Measurements from ENCODE around the gene PTGR2.
"Not testable (repeated sequence)": the region's sequence is repeated elsewhere in the genome, so short reads cannot be mapped to it uniquely, and the experiment has no call there.

The PTGR2 gene

GRCh38 chr14:73887694-73888459 is 36.2 kb downstream of the PTGR2 start:
- DNase-seq = no peak

GRCh38 chr14:73888460-73888725 is 36.8 kb downstream of the PTGR2 start:
- DNase-seq = no peak

- no peak for DNase-seq
Measured at GRCh38 chr14:73888971-73889370, 37.3 kb downstream of the PTGR2 start.

GRCh38 chr14:73889376-73889775 is 37.7 kb downstream of the PTGR2 start:
- DNase-seq = no peak

GRCh38 chr14:73894180-73894687 is 42.6 kb downstream of the PTGR2 start:
- DNase-seq = not testable (repeated sequence)

GRCh38 chr14:73895939-73896338 is 44.3 kb downstream of the PTGR2 start:
- DNase-seq = no peak

GRCh38 chr14:73896521-73896920 is 44.9 kb downstream of the PTGR2 start:
- DNase-seq = no peak

- no peak for DNase-seq
Measured at GRCh38 chr14:73903028-73903427, 51.4 kb downstream of the PTGR2 start.

- DNase-seq = no peak
Measured at GRCh38 chr14:73909681-73910080, 58.0 kb downstream of the PTGR2 start.

GRCh38 chr14:73913256-73913655 is 61.6 kb downstream of the PTGR2 start:
- no peak for DNase-seq

GRCh38 chr14:73916324-73916723 is 64.7 kb downstream of the PTGR2 start:
- DNase-seq = no peak

- DNase-seq = not testable (repeated sequence)
Measured at GRCh38 chr14:73919457-73919856, 67.8 kb downstream of the PTGR2 start.

GRCh38 chr14:73924337-73924736 is 72.7 kb downstream of the PTGR2 start:
- no peak for DNase-seq
